HUDEP-2 (cell line): ENCODE measurements around the gene ZNHIT2.
A peak's percentile ranks its signal among the peaks of the same experiment; 100 is the strongest.

Experiments used
- DNase-seq, 76 experiments: peaks; one replicate each; lab custom pipeline; 2025; ENCODE audit not compliant: unreplicated experiment in 76 of 76; lab: John Stamatoyannopoulos, UW

ZNHIT2 gene

DNA sequence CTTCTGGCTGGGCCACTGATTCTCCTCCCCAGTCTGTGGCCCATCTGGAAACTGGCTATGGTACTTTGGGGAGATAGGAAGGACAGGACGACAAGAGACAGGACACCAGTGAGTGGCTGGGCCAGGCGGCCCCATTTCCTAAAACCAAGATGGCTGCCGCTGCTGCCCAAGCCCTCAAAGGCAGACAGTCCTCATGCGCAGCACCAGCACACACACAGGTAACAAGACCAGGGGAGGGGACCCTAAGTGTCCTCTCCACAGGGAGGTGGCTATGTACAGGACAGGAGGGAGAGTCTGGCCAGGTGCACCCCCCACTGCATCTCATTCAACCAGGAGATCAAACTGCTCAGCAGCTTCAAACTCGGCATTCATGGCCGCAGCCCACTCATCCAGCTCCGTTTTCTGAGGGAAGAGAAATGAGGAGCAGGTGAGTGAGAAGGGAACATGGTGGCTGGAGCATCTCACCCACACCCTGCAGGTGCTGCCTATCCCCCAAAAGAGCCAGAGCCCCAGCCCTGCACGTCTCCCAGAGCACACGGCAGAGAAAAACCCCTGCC is 38.6 kb downstream of the ZNHIT2 start:
- no peak for DNase-seq

DNA sequence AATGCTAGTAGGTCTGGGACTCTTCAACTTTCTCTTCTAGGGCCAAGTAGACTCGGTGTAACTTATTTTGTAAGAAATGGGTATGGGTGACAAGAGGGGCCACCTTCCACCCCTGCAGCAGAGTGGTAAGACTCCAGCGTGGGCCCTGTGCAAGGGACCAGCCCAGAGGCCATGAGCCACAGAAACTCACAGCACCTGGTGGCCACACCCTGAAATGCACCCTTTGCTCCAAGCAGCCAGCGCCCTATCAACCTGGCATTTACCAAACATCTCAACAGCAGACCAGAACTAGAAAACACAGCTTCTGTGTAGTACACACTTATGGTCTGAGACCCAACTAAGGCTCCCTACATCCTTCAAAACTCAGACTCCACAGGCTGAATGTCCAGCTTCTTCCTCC is 39.4 kb downstream of the ZNHIT2 start:
- peak in 39 of 76 experiments; percentile 4 to 66 (median 30) for DNase-seq

DNA sequence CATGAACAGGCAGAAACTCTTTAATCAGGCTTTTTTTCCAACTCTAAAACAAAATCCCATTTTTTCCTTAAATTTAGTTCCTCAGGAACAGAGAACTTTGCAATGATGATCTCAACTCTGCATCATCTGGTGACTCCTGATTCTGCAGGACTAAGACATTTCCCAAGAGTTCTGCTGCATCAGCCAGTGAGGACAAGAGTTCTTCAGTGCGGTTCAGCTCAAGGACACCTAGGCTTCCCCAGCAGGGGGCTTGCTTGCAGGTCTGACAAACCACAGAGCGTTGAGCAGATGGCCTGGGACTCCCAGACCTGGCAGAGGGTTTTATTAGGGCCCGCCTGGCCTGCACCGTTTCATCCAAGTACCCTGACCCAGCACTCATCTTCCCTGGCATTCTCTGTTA is 40.0 kb downstream of the ZNHIT2 start:
- no peak for DNase-seq

DNA sequence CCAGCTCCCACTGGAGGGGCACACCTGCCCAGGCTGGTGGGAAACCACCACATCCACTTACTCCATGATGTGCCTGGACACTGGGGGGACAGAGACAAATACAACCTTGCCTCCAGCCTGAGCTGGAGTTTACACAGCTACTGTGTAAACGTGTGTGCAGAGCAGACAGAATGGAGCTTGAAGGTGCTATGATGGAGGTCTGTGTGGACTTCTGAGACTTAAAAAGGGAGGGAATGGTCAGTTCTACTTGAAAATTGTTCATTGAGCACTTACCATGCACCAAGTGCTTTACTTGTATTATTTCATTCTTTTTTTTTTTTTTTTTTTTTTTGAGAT is 44.9 kb downstream of the ZNHIT2 start:
- DNase-seq = no peak

DNA sequence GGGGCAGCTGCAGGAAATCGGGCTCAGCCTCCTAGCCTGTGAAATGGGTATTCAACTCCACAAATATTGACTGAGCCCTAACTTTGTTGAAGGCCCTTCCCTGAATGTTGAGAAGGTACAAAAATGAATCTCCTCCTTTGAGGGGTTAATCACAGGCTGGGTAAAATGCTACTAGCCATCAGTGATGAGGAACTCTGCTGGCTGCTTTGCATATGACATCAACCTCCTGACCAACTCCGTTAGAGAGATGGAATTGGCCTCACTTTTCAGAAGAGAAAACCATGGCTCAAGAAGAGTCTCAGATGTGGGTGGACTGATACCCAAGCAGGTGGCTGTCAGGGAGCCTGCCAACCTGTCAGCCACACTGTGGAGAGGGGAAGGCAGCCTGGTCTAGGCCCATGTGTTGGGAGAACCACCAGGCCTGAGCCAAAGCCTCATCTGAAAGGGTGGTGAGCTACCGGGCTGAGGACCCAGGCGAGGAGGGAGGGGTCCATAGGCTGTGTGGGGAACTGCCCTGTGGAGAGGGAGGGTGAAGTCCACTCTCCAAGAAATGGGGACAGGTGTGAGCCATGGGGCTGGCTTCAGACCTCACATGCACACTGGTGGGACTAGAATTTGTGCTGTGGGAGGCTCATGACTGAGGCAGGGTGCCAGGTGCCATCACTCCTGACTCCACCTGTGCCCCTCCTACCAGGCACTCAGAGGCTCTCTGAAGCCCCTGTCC is 45.4 kb downstream of the ZNHIT2 start:
- DNase-seq = no peak

DNA sequence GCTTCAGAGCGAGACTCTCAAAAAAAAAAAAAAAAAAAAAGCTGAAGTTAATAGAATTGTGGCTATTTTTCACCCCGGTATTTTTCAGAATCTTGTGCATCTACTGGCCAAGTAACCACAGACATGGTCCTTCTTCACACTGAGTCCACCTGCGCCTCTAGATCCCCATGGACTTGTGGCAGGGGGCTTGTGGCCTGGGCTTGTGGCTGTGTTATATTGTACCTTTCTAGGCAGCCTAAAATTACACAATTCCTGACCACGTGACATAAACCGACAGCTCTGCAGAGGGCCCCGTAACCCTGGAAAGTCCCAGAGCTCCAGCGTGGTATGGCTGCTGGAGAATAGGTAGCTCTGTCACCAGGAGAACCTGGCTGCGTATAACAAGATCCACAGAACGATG is 48.3 kb downstream of the ZNHIT2 start:
- no peak for DNase-seq

DNA sequence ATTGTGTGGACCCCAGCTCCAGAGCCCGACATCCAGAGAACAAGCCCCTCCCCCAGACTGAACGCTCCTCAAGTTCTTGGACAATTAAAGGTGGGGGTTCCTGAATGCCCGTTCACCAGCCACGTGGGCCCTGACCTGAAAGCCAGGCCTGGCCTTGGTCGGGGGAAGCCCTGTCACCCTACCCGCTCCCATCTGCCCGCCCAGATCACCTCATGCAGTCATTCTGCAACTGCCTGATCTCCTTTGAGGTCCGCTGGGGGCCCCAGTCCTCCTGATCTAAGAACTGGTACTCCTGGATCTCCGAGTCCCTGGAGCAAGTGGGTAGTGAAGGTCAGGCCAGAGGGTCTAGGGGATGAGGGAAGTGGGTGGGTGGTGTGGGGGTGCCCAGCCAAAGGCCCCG is 50.1 kb downstream of the ZNHIT2 start:
- DNase-seq = no peak

DNA sequence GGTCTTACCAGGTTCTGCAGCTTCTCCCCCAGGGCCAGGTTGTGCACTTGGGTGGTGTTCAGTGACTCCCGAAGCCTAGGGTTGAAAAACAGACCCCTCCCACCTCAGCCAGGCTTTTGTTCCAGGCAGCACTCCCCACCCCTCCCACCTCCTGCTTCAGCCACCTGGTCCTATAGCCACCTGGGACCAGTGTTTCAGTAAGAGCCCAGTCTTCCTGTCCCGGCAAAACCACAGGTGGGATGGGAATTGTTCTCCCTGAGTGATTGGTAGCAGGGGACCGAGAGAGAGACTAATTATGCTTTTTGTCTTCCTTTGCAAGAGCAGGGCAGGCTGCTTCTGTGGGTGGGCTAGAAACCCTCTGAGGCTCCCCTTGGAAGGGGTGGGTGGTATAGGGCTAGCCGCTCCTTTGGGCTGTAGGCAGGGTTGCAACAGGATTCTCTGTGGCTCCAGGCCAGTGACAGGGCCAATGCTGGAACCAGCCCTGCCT is 50.7 kb downstream of the ZNHIT2 start:
- no peak for DNase-seq
